Ovary (tissue), 3 donors: ENCODE results near the gene STOML2.

Experiments used
- POLR2A ChIP-seq: fragments of 450-650 bp; IDR thresholded peaks from one replicate; pipeline ENCODE4 v1.6.1; 2017; ENCODE audit warnings: antibody characterized with exemption, mild to moderate bottlenecking, moderate library complexity
- TF ChIP-seq, protein P1 (sequence below), 3 donors: fragments of 450-650 bp in 2 of 3; fragments of 200-600 bp in 1 of 3; IDR thresholded peaks; one replicate each; pipeline versions ENCODE4 v1.5.1 to v1.8.0; 2016 to 2022; ENCODE audit warnings: antibody characterized with exemption in 3 of 3, mild to moderate bottlenecking in 1 of 3
- donor health status: DM: no; HTN: no; CAD: no.

DNA sequence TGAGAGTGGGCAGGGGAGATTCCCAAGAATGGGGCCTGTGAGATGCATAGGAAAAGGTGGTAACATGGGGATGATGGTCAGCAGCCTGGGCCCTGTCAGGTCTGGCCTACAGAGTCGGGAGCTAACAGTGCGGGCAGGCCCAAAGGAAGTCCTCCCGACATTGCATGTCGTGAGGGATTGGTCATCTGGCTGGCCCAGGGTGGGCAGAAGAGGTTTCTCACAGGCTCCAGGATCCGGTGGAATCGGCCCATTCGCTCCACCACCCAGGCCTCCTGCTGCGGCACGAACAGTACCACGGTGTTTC lies 514 bp downstream of the STOML2 start:
- TF ChIP-seq, protein P1, sequence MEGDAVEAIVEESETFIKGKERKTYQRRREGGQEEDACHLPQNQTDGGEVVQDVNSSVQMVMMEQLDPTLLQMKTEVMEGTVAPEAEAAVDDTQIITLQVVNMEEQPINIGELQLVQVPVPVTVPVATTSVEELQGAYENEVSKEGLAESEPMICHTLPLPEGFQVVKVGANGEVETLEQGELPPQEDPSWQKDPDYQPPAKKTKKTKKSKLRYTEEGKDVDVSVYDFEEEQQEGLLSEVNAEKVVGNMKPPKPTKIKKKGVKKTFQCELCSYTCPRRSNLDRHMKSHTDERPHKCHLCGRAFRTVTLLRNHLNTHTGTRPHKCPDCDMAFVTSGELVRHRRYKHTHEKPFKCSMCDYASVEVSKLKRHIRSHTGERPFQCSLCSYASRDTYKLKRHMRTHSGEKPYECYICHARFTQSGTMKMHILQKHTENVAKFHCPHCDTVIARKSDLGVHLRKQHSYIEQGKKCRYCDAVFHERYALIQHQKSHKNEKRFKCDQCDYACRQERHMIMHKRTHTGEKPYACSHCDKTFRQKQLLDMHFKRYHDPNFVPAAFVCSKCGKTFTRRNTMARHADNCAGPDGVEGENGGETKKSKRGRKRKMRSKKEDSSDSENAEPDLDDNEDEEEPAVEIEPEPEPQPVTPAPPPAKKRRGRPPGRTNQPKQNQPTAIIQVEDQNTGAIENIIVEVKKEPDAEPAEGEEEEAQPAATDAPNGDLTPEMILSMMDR (IDR thresholded peaks at IDR 0.05) = no peak
- no peak for TF ChIP-seq POLR2A
